ENCODE data around the gene SPG7. TPM values are rescaled to one million over a fixed set of nuclear protein-coding genes. Genes with fewer than 3 reads are reported as not detected.
A peak's percentile ranks its signal among the peaks of the same experiment; 100 is the strongest.

SPG7 gene
- total and polyA plus RNA-seq, 11 donors, result 84.0 to 168 (median 95.9) TPM

- peak overlapping the region in 7 of 12 donors; percentile 1 to 90 (median 24) for H3K4me3 ChIP-seq
- DNase-seq, result peak in 4 of 5 donors; percentile 38 to 74 (median 50)
- TF ChIP-seq CTCF (IDR thresholded peaks at IDR 0.05), result no peak
- TF ChIP-seq POLR2A (IDR thresholded peaks at IDR 0.05), result no peak
- peak overlapping the region; percentile 89 to 100 (median 97) for H3K27ac ChIP-seq
- no peaks in the 10 kb centered on the region for H3K27me3 ChIP-seq
- H3K9me3 ChIP-seq, result no peaks in the 10 kb centered on the region
- peak; percentile 5 to 50 (median 34) for ATAC-seq
- H3K4me1 ChIP-seq, result peaks cover 4 to 54% (median 41%) of the 10 kb centered on the region in 12 donors
- intact Hi-C loops (cut with DNase I), result loop anchor here (2.0 to 10.0 kb wide), 8 partner anchors 56 to 264 kb away; partner anchors contain the start of gene RPL13 (in 1 of the 10)
- 36 to 40% (median 38%) methylated on average over 4 of the region's 4 CpGs for WGBS, 4 donors
- H3K36me3 ChIP-seq, result peaks cover 0 to 12% (median 8%) of the 10 kb centered on the region in 9 donors
Measured at GRCh38 chr16:89506113-89506504, 2.1 kb upstream of the SPG7 start.

GRCh38 chr16:89506791-89507191, 1.4 kb upstream of the SPG7 start:
- H3K27me3 ChIP-seq, result no peaks in the 10 kb centered on the region
- H3K4me1 ChIP-seq, result peaks cover 4 to 54% (median 41%) of the 10 kb centered on the region in 12 donors
- DNase-seq (no peak), ATAC-seq (no peak)
- no peaks in the 10 kb centered on the region for H3K9me3 ChIP-seq
- peak overlapping the region; percentile 89 to 100 (median 97) for H3K27ac ChIP-seq
- 33 to 45% (median 39%) methylated on average over 15 of the region's 15 CpGs for WGBS, 4 donors
- H3K4me3 ChIP-seq, result peak overlapping the region in 11 of 12 donors; percentile 57 to 98 (median 95)
- peaks cover 0 to 19% (median 15%) of the 10 kb centered on the region in 9 donors for H3K36me3 ChIP-seq
- intact Hi-C loops (cut with DNase I), result loop anchor here (2.0 to 10.0 kb wide), 8 partner anchors 56 to 264 kb away; partner anchors contain the start of gene RPL13 (in 1 of the 10)
- TF ChIP-seq POLR2A (IDR thresholded peaks at IDR 0.05) (no peak), CTCF (IDR thresholded peaks at IDR 0.05) (no peak)

GRCh38 chr16:89507214-89507833, 879 bp upstream of the SPG7 start:
- Histone ChIP-seq H3K9me3 (no peaks in the 10 kb centered on the region), H3K27ac (peak overlapping the region; percentile 89 to 100 (median 97)), H3K27me3 (no peaks in the 10 kb centered on the region), H3K4me1 (peaks cover 4 to 50% (median 40%) of the 10 kb centered on the region in 12 donors), H3K4me3 (peak overlapping the region; percentile 57 to 98 (median 95)), H3K36me3 (peaks cover 0 to 24% (median 20%) of the 10 kb centered on the region in 9 donors)
- no peak for TF ChIP-seq POLR2A (IDR thresholded peaks at IDR 0.05)
- no peak for TF ChIP-seq CTCF (IDR thresholded peaks at IDR 0.05)
- DNase-seq (peak in 2 of 5 donors; percentile 58 to 64), ATAC-seq (peak in 2 of 4 donors; percentile 7 to 28)
- 6 to 12% (median 7%) methylated on average over 35 to 42 of the region's 42 CpGs for WGBS, 4 donors
- intact Hi-C loops (cut with DNase I), result loop anchor here (2.0 to 10.0 kb wide), 8 partner anchors 55 to 265 kb away; partner anchors contain the start of gene RPL13 (in 1 of the 10)

GRCh38 chr16:89510526-89510925, 2.3 kb downstream of the SPG7 start:
- 85 to 93% (median 90%) methylated on average over 9 of the region's 9 CpGs for WGBS, 4 donors
- no peak overlapping the region for H3K27ac ChIP-seq
- DNase-seq (no peak), ATAC-seq (no peak)
- H3K9me3 ChIP-seq, result no peaks in the 10 kb centered on the region
- H3K4me3 ChIP-seq, result no peak overlapping the region
- H3K27me3 ChIP-seq, result no peaks in the 10 kb centered on the region
- H3K36me3 ChIP-seq, result peaks cover 0 to 56% (median 52%) of the 10 kb centered on the region in 9 donors
- no peak for TF ChIP-seq POLR2A (IDR thresholded peaks at IDR 0.05)
- TF ChIP-seq CTCF (IDR thresholded peaks at IDR 0.05), result no peak
- intact Hi-C loops (cut with DNase I), result no loop called here
- H3K4me1 ChIP-seq, result peaks cover 4 to 39% (median 31%) of the 10 kb centered on the region in 12 donors

Measured in heart left ventricle (tissue), 16 donors.